Nasal cavity respiratory epithelium epithelial cell of viscerocranial mucosa (primary cell): ENCODE results near the gene BTBD1. TPM values are rescaled to one million over a fixed set of nuclear protein-coding genes. Genes with fewer than 3 reads are reported as not detected.

Experiments
- total RNA-seq: library from RNA; depleted of rRNA; stranded (reverse); fragments of >200 nt; gene quantifications from 2 replicates; pipeline ENCODE4 v1.2.3, GENCODE V29; 2014

Gene BTBD1
- 70.7 and 72.3 TPM in 2 replicates for total RNA-seq

GRCh38 chr15:83066734-83067637, at the start of gene BTBD1:
Gene BTBD1 (minus strand): TSS chr15:83067252. CDS start chr15:83067151, 101 bp downstream.

DNA sequence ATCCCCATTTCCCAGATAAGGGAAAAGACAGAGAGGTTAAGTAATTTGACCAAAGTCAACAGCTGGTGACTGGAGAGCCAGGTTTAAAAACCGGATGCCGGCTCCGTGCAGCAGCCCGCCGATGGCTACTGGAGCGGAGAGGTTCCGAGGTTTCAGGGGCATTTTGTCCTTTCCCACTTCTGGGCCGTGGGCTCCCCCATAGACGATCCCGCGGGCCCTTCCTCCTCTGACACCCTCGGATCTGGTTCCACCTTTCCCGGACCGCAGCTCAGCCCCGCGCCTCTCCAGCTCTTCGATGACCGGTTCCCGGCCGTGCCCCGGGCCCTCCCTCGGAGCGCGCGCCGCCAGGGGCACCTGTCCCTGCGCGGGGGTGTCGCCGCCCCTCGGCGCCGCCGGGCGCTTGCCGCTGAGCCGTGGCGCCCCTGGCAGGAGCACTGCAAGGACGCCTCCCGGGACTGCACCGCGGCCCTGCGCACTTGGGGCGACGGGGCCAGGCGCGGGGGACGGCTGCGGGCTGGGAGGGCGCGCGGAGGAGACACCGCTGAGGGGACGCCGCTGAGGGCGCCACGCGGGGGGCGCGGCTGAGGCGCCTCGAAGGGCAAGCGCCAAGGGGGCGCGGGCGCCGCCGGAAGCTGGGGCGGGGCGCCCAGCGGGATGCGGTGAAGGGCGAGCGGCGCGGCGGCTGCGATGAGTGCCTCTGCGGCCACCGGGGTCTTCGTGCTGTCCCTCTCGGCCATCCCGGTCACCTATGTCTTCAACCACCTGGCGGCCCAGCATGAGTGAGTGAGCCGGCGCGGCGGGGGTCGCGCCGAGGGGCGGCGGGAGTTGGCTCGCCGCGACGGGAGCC, 40.2 kb upstream of the BTBD1 start, which contains the start of gene TM6SF1:
Gene TM6SF1 (plus strand): TSS at position 652 of the 847 bp plus-strand sequence. CDS start 36 bp downstream, at position 688.

GRCh38 chr15:83011271-83012075, 55.6 kb downstream of the BTBD1 start, which contains the start of gene C15orf40:
Gene C15orf40 (minus strand): TSS chr15:83011639. CDS start chr15:83011607, 32 bp downstream.

GRCh38 chr15:82985688-82986441, 81.2 kb downstream of the BTBD1 start, which contains the start of gene RAMAC:
Gene RAMAC (plus strand): TSS chr15:82986210. CDS start chr15:82989019, 2,809 bp downstream.

Other genes starting within 250 kb of the BTBD1 start
- gene HOMER2, start 114.5 kb downstream of the BTBD1 start, total RNA-seq = 39.0 and 99.1 TPM in 2 replicates
- gene RAMAC, start 81.0 kb downstream of the BTBD1 start, total RNA-seq = 51.1 and 66.6 TPM in 2 replicates
- gene C15orf40, start 55.6 kb downstream of the BTBD1 start, total RNA-seq = 7.8 and 11.6 TPM in 2 replicates
- 0.71 and 1.7 TPM in 2 replicates for gene TM6SF1, start 40.4 kb upstream of the BTBD1 start, total RNA-seq
- gene HDGFL3, start 140.6 kb upstream of the BTBD1 start, total RNA-seq = 29.7 and 69.7 TPM in 2 replicates
- 61.2 and 91.9 TPM in 2 replicates for gene BNC1, start 217.4 kb upstream of the BTBD1 start, total RNA-seq